HG03060 (cell line): ENCODE data around the gene CFAP251.

Source experiments
- ATAC-seq: cut with Tn5 transposase; IDR thresholded peaks from one replicate; pipeline ENCODE4 v1.9.1; 2021; ENCODE audit warnings: low read depth, moderate number of reproducible peaks; ENCODE audit not compliant: unreplicated experiment

Gene CFAP251

DNA sequence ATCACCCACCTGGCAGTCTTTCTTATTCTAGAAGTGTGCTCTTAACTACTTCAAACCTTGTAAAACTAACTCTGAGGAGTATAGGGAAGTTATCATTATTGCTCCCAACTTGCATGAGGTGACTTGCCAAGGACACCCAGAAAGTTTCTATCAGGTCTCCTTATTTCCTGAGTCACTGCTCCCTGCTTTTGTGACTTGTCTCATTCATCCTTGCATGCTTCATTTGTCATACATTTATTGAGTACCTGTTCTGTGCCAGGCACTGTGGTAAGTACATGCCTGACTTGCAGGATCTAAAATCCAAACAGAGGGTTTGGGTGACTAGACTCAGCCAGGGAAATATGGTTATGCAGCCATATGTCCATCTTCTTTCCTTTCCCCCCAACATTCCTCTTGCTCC, 25.5 kb downstream of the CFAP251 start:
- no peak for ATAC-seq

DNA sequence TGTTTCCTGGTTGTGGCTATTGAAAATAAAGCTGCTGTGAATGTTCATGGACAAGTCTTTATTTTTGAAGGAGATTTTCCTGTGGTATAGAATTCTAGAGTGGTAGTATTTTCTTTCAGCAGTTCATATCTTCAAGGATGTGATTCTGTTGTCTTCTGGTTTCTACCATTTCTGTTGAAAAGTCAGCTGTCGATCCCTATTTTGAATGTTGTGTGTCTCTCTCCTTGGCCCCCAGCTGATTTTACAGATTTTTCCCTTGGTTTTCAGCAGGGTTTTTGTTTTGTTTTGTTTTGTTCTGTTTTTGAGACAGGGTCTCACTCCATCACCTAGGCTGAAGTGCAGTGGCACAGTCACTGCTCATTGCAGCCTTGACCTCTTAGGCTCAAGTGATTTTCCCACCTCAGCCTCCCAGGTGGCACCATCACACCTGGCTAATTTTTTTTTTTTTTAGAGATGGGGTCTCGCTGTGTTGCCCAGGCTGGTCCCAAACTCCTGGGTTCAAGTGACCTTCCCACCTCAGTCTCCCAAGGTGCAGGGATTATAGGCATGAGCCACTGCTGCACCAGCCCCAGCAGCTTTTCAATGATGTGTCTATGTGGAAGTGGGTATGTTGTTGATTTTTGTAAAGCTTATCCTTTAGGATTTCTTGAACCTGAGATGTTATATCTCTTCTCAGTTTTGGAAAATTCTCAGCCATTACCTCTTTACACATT, 28.1 kb downstream of the CFAP251 start:
- ATAC-seq = no peak

DNA sequence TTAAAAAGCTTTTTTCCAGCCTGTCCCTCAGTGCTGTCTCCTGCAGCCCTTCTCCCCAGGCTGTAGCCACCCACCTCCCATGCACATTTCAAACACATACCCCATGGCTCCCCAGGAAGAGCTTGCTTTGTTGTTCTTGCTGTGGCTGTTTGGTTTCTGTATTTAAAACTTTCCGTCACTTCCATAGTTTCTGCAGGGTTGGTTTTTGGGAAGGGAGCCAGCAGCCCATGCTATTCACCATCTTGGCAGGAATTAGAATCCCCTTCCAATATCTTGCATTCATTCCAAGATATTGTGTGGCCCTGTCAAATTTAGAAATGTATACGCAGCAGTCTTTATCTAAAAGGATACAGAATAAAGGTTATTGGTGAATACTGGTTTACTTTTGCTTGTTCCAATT, 29.6 kb downstream of the CFAP251 start:
- no peak for ATAC-seq

DNA sequence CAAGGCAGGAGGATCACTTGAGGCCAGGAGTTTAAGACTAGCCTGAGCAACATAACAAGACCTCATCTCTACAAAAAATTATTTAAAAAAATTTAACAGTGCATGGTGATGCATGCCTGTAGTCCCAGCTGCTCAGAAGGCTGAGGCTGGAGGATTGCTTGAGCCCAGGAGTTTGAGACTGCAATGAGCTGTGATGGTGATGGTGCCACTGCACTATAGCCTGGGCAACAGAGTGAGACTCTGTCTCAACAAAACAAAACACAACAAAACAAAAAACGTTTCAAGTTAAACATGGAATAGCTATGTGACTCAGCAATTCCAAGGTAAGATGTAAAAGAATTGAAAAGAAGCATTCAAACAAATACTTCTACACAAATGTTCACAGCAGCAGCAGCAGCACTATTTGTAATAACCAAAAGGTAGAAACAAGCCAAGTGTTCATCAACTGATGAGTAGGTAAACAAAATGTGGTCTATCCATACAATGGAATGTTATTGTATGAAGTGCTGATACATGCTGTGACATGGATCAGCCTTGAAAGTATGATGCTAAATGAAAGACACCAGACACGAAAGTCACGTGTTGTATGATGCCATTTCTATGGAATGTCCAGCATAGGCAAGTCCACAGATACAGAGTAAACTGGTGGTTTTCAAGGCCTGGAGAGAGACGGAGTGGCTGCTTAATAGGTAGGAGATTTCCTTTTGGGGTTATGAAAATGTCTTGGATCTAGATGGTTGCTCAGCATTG, 31.4 kb downstream of the CFAP251 start:
- no peak for ATAC-seq

DNA sequence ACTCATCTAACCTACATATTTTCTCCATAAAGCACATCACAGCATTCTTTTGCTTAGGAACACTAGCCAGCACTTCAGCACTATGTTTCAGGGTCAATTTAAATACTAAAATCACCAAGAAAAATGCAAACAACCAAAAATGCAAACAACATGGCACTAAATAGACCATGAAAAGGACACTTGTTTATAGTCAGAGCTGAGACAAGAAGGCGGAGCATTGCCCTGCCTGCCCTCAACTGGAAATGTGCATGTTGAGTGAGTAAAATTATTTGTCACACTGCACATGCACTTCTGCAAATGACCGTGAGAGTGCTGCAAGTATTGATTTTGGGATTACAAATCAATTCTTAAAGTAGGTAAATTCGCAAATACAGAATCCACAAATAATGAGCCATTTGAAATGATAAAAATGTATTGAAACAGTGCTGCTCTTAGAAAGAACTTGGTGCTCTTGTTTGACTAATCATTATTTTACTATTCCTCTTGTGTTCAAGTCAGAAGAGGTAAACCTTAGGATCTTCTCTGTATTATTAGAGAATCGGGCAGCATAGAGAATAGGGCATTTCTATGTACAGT, 34.8 kb downstream of the CFAP251 start:
- ATAC-seq = no peak

DNA sequence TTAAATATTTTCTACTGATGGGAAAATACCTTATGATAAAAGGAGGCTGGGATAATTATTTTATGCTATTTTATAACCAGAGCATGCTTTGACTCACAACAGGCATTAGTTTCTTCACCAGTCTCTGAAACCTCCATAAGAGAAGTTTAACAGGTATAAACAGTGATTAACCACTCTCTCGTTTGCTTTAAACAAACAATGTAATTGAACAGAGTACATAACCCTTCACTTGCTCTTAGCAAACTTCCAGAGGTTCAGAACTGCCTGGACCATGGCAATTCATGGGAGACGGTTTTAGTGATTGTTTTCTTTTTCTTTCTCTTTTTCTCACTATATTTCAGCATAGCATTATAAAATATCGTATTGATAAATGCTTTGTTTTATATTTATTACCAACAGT, 35.3 kb downstream of the CFAP251 start:
- ATAC-seq = no peak

DNA sequence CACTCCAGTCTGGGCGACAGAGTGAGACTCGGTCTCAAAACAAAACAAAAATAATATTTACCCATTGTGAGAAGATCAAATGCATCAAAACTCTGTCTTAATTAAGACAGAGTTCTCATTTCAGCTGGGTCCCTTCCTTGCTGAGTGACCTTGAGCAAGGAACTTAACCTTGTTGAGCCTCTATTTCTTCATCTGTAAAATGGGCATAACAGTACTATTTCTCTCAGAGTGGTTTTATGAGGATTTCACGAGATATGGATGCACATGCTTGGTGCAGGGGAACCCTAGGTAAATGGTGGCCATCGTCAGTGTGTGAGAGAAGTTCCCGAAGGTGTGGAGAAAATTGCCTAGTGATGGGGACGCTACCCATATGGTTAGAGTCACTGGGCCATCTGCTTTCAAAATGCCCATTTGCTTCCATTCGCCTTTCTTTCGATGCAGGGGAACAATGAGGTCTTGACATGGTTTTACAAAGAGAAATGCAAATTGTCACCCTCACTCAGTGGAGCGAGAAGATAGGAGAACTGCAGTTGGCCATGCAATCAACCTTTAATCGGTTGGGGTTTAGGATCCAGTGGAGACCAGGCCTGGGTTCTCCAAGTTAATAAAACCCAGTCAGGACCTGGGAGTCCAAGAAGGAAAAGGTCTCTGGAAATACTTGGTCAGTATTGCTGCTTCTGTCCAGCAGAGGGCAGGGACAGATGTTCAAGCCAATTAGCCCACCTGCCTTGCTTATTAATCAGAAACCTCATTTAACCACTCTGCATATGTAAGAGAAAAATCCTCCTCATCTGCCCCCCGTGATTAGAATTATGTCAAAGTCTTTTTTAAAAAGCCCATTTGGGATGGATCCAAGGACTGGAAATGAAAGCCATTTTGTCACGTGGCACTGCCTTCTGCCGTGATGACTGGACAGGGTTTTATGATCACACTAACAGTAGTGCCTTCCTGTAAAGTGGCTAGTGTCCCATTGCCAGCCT, 37.2 kb downstream of the CFAP251 start:
- ATAC-seq = no peak

DNA sequence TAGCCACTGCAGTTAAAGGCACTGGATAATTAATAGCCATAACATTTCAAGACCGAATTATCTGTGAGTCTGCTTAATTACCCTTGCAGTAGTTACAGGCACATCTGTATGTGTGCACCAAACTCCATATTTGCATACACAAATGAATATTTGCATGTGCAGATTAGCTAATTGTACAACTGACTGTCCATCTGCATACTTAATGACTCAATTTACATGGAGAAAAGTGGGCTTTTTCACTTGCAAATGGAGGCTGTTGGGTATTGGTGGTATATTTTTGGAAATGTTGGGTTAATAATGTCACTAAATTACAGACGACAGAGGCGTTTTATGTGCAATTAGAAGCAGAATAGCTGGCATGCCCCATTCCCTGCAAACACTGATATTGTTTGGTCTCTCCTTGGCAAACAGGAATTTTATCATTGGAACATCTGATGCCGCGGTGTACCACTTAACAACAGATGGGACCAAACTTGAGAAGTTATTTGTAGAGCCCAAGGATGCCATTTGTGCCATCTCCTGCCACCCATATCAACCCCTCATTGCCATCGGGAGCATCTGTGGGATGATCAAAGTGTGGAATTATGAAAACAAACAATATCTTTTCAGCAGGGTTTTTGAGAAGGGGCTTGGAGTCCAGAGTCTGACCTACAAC, 39.6 kb downstream of the CFAP251 start:
- no peak for ATAC-seq

DNA sequence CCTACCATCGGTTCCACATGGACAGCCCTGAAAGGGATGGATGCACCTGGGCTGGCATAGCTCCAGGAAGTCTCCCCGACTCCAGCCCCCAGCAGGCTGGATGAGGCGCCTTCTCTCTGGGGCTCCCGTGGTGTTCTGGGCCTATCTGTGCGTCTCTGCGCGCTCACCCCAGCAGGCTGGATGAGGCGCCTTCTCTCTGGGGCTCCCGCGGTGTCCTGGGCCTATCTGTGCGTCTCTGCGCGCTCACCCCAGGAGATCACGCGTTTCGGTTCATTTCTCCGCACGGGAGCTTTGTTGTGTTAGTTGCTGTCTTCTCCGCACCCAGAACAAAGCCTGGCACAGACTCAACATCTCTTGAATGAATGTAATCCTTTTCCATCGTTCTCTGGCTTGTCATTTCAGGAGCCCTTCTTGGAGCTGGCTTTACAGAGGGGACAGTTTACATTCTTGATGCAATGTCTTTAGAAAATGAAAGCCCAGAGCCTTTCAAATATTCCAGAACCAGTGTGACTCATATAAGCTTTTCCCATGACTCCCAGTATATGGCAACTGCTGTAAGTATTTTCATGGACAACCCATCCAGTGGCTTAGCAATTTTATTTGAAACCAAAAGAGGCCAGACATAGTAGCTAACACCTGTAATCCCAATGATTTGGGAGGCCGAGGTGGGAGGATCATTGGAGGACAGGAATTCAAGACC, 40.3 kb downstream of the CFAP251 start:
- no peak for ATAC-seq

DNA sequence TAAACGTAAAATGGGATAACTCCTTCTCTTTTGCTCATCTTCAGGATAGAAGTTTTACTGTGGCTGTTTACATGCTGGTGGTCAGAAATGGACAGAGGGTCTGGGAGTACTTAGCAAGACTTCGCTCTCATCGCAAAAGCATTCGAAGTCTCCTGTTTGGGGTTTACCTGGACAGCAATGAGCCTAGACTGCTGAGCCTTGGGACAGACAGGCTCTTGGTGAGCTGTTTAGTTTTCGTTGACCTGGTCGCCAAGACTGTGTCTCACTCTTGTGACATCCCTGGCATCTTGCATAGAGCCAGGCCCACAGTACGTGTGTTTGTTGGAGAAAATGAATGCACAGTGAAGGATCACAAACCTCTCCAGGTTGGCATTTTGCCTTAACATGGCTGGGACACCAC, 42.1 kb downstream of the CFAP251 start:
- ATAC-seq = no peak

DNA sequence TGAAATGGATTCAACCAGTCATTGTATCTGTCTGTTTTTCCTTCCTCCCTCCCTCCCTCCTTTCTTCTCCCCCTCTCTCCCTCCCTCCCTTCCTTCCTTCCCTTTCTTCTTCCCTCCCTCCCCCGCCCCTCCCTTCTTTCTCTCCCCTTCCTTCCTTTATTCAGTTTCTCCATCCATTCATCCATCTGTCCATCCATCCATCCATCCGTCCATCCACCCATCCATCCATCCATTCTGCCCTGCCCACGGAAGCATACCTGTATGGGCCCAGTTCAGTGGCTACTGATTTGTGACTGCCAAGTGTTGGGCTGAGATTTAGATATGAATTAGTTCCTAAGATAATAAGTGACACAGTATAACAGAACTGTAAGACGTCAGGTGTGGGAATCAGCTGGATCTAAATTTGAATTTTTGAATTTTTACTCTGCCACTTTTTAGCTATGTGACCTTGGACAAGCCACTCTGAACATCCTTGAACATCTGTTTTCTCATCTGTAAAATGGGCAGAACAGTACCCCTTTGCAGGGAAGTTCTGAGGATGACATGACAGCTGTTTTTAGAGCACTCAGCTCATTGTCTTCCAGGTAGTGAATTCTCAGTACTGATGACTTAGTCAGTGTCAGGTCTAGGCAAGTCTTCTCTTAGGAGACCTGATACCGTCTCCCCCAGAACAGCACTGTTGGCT, 42.9 kb downstream of the CFAP251 start:
- ATAC-seq = no peak

DNA sequence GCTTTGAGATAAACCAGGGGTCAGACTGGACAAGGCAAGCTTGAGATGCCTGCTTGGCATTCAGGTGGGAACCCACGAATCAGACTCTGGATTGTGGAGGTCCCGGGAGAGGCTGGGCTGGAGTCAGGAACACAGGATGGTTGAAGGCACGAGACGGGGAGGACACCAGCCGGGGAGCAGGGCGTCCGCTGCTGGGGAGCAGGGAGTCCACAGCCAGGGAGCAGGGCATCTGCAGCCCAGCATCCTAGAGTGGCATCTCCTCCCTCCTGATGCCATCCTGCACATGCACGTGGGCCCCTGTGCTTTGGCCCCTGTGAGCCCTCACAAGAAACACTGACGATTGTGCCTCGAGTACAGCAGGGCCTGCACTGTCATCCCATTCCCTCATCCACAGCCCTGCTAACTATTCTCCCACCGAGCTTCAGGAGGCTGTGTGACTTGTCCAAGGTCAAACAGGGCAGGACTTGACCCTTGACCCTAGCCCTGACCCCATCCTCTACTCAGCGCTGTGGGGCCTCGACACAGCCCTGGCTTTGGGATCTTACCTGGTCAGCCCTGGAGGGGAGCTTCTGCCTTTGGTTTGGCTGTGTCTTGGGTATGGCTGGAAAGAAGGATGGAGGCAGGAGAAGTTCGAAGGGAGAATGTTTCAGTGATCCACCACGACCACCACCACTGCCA, 45.1 kb downstream of the CFAP251 start:
- no peak for ATAC-seq

DNA sequence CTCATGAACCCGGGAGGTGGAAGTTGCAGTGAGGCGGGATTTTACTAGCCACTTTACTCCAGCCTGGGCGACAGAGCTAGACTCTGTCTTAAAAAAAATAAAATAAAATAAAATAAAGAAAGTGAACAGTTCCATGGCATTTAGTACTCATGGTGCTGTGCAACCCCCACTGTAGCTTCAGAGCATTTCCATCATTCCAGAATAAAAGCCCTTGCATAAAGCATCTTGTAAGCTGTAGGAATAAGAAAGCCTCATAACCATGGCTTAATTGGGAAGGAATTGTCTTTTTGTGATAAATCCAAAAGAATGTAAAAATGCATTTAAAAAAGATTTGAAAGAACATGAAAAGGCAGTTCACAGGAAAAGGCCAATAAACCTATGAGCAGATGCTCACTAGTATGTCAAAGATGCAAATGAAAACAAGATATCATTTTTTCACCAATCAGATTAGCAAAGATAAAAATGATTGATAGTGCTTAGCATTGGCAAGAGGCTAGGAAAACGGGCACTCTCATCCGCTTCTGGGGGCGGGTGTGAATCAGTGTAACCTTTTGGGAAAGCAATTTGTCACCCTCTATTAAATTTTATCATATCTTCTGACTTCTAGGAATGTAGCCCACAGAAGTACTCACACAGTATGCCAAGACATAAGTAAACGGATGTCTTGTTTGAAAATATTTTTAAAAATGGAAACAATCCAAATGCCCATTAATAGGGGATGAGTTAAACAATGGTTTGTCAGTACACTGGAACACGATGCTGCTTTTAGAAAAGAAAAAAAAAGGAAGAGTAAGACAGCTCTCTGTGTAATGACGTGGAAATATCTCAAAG, 46.6 kb downstream of the CFAP251 start:
- no peak for ATAC-seq

DNA sequence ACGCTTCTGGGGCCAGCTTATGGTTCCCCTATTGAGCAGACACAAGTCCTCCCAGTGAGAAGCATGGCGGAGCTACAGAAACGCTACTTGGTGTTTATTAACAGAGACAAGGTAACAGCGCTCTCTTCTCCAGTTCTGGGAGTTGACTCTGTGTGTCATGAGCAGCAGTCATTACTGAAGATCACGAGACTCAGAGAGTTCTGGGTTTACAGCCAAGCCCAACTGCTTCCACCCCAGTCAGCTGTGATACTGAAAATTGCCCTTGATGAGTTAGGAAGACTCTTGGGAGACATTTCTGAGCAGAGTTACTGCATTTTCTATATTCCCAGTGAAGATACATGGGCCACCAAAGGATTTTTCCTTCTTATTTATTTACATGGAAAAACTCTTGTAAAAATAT, 48.6 kb downstream of the CFAP251 start:
- no peak for ATAC-seq

DNA sequence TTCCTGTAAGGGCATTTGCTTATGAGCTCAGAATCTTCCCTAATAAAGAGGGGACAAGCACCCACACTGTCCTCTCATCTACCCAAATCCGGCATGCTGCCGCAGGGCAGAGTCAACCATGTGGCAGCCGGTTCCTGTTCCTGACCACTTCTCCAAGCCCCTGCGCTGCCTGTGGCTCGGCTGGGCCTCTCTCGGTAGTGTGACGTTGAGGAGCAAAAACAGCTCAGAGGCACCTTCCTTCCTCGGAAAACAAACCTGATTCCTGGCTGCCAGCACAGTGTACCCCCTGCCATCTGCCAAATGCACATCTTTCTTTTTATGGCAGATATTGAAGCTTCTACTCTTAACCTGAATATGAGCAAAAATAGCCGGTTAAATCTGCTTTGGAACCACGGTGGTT, 50.5 kb downstream of the CFAP251 start:
- no peak for ATAC-seq

DNA sequence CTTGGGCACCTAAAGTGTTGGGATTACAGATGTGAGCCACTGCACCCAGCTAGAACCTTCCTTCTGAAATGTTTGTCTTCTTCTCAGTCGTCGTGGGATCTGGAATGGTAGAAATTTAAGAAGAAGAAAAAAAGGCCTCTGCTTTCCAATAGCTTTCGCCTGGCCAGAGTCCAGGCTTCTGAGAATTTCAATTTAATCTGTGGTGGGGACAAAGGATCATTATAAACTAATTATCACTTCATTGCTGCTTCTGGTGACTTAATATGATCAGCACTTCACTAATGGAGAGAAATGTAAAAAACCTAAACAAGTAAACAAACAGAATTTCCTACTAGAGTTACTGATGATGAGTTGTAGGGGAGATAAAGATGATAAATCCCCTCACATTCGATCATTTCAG, 51.3 kb downstream of the CFAP251 start:
- no peak for ATAC-seq

DNA sequence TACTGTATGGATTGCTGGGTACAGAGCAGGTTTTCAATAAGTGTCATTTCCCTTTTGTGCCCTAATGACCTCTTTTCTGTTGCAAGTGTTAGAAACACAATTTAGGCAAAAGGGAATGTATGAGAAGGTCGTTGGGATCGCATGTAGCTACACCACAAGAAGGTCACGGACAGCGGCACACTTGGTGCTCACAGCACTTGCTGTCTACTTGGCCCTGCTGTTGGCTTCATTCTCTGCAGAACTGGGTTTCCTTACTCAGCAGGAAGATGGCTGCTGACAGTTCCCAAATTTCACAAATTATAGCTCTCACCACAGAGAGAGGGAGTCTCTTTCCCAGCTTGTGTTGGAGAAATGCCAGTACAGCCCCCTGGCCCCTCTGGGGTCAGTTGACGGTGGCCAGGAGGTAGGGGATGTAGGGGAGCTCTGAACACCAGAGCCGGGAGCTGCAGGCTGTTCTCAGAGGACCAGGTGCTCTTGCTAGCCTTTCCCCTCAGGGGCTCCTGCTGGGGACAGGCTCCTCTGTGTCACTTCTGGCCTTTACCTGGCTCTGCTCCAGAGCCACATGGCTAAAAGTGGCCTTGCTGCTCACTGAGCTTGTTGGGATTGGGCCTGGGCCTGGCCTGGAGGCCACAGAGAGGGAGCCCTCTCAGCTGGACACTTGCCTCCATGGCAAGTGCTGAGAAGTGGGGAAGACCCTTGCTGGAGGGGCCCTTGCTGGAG, 52.3 kb downstream of the CFAP251 start:
- no peak for ATAC-seq
